OCI-LY1 (cell line): ENCODE measurements around the gene WIZ.

Experiments used
- CTCF ChIP-seq: fragments of 200-600 bp; sonication (generic), shearing (Covaris generic); IDR thresholded peaks from 2 replicates; pipeline ENCODE4 v1.5.1; 2017; ENCODE audit warnings: mild to moderate bottlenecking, antibody characterized with exemption, low read length, moderate library complexity, mixed read lengths
- EZH2 ChIP-seq: fragments of 200-600 bp; sonication (generic), shearing (Covaris generic); IDR thresholded peaks from 2 replicates; pipeline ENCODE4 v1.8.0; 2017; ENCODE audit warnings: borderline replicate concordance, mixed run types, mild to moderate bottlenecking, antibody characterized with exemption, low read length, moderate library complexity, mixed read lengths

GRCh38 chr19:15432629-15433518 lies 16.9 kb downstream of the WIZ start:
- no peak for TF ChIP-seq CTCF
- no peak for TF ChIP-seq EZH2
